NCI-H1694 (cell line): Measurements from ENCODE around the gene BRSK1.
"Not testable (repeated sequence)": the region's sequence is repeated elsewhere in the genome, so short reads cannot be mapped to it uniquely, and the experiment has no call there.

Source experiments
- DNase-seq: peaks from one replicate; lab custom pipeline; 2025; lab: John Stamatoyannopoulos, UW

BRSK1 gene

DNA sequence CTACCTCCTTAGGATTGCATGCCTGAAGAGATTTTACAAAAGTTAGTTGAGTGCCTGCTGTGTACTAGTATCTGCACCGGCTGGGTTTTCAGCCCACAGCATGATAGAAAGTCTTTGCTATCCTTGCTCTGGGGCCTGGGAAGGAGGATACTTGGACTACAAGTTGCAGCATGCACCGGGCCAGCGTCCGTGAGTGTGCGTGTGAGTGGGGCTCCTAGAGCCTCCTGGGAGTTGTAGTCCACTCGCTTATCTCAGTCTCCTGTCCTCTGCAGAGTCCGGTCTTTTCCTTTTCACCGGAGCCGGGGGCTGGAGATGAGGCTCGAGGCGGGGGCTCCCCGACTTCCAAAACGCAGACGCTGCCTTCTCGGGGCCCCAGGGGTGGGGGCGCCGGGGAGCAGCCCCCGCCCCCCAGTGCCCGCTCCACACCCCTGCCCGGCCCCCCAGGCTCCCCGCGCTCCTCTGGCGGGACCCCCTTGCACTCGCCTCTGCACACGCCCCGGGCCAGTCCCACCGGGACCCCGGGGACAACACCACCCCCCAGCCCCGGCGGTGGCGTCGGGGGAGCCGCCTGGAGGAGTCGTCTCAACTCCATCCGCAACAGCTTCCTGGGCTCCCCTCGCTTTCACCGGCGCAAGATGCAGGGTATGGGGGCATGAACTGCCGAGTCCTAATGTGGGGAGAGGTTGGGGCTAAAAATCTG is 20.6 kb downstream of the BRSK1 start:
- no peak for DNase-seq

DNA sequence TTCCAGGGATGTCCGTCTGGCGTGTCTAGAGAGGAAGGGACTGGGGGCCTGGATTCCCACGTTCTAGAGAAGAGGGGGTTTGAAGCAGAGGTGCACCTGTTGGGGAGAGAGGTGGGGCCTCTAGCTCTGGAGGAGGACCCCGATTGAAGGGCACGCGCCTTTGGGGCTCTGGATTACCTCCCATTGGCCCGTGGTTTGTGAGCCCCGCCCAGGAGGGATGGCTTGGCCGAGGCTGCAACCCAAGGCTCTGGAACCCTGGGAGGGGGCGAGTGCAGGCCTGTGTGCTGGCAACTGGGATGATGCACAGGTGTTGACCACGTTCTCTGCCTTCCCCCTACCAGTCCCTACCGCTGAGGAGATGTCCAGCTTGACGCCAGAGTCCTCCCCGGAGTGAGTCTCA is 21.2 kb downstream of the BRSK1 start:
- no peak for DNase-seq

DNA sequence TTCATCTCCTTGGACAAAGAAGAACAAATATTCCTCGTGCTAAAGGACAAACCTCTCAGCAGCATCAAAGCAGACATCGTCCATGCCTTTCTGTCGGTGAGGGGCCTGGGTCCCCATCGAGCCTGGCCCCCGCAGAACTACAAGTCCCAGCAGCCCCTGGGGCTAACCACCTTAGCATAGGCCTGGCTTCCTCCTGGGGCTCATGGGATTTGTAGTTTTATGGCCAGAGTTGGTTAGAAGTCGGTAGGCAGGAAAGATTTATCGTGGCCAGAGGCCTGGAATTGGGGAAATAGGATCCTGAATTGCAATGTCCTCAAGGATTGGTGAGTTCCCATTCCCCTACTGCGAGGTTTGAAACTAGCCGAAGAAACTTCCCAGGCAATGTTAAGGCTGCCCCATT is 21.7 kb downstream of the BRSK1 start:
- DNase-seq = no peak

GRCh38 chr19:55305983-55306562 is 22.3 kb downstream of the BRSK1 start:
- DNase-seq = no peak

DNA sequence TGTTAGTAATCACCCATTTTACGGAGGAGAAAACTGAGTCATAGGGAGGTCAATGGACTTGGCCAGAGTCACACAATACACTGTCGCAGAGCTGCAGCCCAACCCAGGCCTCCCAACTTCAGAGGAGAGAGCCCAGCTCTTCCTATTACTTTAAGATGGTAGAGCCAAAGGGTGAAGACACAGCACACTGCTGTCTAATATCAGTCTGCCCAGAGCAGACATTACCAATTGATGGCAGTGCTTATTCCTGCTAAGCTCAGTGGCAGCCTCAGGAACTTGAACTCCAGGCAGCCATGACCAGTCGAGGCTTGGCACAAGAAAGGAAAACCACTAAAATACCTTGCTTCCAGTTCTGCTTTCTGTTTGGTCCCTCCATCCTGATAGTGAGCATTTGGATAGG is 22.9 kb downstream of the BRSK1 start:
- no peak for DNase-seq

- DNase-seq = no peak
Observed at GRCh38 chr19:55308281-55308680, 24.5 kb downstream of the BRSK1 start.

GRCh38 chr19:55309448-55309847 is 25.7 kb downstream of the BRSK1 start:
- DNase-seq = no peak

- DNase-seq = no peak
Observed at GRCh38 chr19:55310498-55310897, 26.7 kb downstream of the BRSK1 start.

DNA sequence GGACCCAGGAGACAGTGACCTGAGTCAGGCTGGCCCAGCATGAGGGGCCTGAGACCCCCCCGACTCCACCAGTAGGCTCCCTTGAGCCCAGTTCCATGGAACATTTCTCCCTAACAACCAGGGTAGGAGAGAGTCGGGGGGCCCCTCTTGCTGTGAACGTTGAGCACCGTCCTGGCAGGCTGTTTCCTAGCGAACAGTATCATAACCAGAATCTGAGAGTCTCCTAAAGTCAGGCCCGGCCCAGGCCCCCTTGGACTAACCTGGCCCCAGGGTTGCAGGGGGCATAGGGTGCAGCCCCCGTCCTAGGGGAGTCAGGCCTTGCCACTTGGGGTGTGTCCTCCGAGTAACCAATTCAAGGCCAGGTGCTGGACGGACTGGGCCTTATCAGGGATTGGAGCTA is 27.6 kb downstream of the BRSK1 start:
- no peak for DNase-seq

GRCh38 chr19:55311797-55312196 is 28.0 kb downstream of the BRSK1 start:
- no peak for DNase-seq

DNA sequence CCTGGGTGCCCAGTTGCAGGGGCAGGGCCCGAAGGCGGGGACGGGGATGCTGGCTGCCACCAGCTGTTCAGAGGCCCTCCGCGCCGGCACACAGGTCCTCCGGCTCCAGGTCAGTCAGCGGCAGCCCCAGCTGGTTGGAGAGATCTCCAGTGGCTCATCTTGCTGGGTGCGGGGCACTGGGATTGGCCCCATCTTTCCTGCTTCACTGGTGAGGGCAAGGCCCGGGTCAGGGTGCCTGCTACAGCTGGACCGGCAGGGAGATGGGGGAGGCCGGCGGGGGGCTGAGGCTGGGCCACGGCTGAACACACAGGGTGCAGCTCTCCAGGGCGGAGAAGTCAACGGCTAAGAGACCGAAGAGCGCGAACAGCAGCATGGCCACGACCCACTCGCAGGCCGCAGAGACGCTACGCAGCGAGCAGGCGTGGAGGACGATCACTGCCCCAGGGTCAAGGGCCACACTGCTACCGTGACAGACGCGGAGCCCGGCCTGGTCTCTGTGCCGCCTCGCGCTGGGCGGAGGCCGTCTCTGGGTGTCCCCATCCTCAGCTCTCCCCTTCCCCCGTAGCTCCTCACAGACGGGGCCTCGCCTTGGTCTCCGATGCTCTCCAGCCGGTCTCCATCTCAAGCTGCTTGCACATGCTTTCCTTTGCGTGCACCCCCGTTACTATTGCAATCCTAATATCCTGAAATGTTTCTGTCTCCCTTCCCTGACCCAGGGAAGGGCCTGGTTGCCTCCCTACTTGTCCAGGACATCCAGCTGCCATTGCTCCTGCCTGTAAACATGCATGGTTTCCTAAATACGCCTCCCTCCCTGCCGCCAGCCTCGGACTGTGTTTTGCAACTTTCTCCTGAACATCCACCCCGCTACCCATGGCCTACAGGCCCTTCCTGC is 29.1 kb downstream of the BRSK1 start:
- DNase-seq = no peak

GRCh38 chr19:55314396-55314795 is 30.6 kb downstream of the BRSK1 start:
- DNase-seq = no peak

- DNase-seq = no peak
Observed at GRCh38 chr19:55315956-55316525, 32.2 kb downstream of the BRSK1 start.

DNA sequence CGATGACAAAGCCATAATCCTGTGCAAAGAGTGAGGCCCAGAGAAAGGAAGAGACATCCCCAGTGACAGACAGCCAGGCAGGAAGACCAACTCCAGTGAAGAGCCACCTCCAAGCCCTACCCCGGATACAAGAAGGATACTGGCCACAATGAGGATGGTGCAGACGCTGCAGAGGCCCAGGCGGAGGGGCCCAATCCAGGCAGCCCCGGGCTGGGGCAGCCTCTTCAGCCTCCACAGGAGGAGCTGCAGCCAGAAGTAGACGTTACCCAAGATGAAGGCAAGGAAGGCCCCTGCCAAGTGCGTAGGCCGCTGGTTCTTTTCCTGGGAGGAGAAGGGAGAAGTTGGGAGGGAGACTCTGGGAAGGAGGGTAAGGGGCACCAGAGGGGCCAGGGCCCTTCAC is 32.8 kb downstream of the BRSK1 start:
- DNase-seq = no peak

GRCh38 chr19:55319785-55320184 is 36.0 kb downstream of the BRSK1 start:
- no peak for DNase-seq

- no peak for DNase-seq
Observed at GRCh38 chr19:55320844-55321419, 37.1 kb downstream of the BRSK1 start.

DNA sequence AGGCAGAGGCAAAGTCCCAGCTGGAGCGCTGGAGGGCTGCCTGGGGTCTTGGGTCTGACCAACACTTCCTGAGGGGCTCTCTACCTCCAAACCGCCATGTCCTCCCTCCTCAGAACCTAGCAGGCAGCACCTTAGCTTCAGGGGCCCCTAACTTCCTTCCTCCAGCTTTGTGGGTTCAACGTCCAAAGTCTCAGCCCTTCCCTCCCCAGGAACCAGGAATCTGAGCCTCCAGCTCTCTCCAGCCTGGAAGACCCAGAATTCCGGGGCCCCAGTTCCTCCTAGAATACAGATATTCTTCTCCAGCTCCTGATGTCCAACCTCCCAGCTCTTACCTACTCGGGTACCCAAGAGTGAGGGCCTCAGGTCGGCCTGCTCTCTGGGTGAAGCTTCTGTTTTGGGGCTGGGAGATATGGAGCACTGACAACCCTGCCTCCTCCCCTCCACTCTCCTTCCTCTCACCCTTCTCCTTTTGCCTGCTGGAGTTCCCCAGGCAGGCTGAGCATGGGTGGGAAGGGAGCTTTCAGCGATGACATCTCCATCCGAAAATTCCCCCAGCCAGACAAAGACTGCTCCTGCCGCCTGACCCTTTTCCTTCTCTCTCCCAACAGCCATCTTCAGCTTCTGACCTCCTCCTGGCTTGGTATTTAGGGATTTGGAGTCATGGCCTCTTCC is 37.8 kb downstream of the BRSK1 start:
- DNase-seq = no peak

- DNase-seq = no peak
Observed at GRCh38 chr19:55322204-55322885, 38.5 kb downstream of the BRSK1 start.

GRCh38 chr19:55324662-55325061 is 40.9 kb downstream of the BRSK1 start:
- DNase-seq = no peak

DNA sequence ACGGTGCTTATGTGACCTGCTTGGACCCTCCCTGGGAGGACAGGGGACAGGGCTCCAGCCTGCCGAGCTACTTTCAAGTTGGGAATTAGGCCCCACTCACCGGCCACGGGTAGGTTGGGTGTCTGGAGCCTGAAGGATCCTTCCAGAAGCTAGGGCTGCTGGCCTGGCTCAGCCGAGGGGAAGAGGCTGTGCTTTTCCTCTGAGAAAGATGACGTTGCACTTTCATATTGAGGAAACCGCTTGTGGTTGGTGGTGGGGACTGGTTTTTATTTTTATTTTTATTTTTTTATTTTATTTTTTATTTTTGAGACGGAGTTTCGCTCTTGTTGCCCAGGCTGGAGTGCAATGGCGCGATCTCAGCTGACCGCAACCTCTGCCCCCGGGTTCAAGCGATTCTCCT is 41.4 kb downstream of the BRSK1 start, which contains the start of gene TMEM150B:
TMEM150B (minus strand) TSS at position 170 of the 400 bp plus-strand sequence. CDS start 4,305 bp downstream, outside the sequence.
- DNase-seq = no peak

- not testable (repeated sequence) for DNase-seq
Observed at GRCh38 chr19:55328774-55329318, 45.0 kb downstream of the BRSK1 start.
